ENCODE data around the gene CNN1. TPM values are rescaled to one million over a fixed set of nuclear protein-coding genes. Genes with fewer than 3 reads are reported as not detected.
"Not testable (repeated sequence)": the region's sequence is repeated elsewhere in the genome, so short reads cannot be mapped to it uniquely, and the experiment has no call there.

CNN1 gene
- total RNA-seq, 2 experiments from 2014 or later, result 0.36 TPM; not detected in 1

GRCh38 chr19:11570039-11570462 is 31.4 kb downstream of the CNN1 start:
- DNase-seq, result no peak
- Mint-ChIP-seq H3K4me1 (peaks cover 10% of the 10 kb centered on the region), H3K27ac (no peak overlapping the region), H3K9me3 (no peaks in the 10 kb centered on the region), H3K27me3 (no peaks in the 10 kb centered on the region), H3K36me3 (peaks cover 5% of the 10 kb centered on the region), H3K4me3 (no peak overlapping the region)

- peaks cover 12% of the 10 kb centered on the region for H3K4me1 Mint-ChIP-seq
- H3K27me3 Mint-ChIP-seq, H3K4me3 Mint-ChIP-seq, DNase-seq, H3K36me3 Mint-ChIP-seq, H3K9me3 Mint-ChIP-seq, H3K27ac Mint-ChIP-seq: not testable (repeated sequence)
Measured at GRCh38 chr19:11573354-11573753, 34.7 kb downstream of the CNN1 start.

- not testable (repeated sequence) for H3K36me3 Mint-ChIP-seq, H3K9me3 Mint-ChIP-seq, H3K27ac Mint-ChIP-seq, DNase-seq, H3K4me3 Mint-ChIP-seq, H3K27me3 Mint-ChIP-seq
- H3K4me1 Mint-ChIP-seq, result peaks cover 12% of the 10 kb centered on the region
Measured at GRCh38 chr19:11573763-11574162, 35.1 kb downstream of the CNN1 start.

GRCh38 chr19:11574689-11575088 is 36.0 kb downstream of the CNN1 start:
- Mint-ChIP-seq H3K4me1 (peaks cover 14% of the 10 kb centered on the region), H3K36me3 (no peaks in the 10 kb centered on the region), H3K4me3 (no peak overlapping the region), H3K27me3 (no peaks in the 10 kb centered on the region), H3K27ac (no peak overlapping the region), H3K9me3 (no peaks in the 10 kb centered on the region)
- DNase-seq, result no peak

- no peak overlapping the region for H3K4me3 Mint-ChIP-seq
- DNase-seq, result no peak
- H3K27ac Mint-ChIP-seq, result no peak overlapping the region
- no peaks in the 10 kb centered on the region for H3K36me3 Mint-ChIP-seq
- H3K9me3 Mint-ChIP-seq, result no peaks in the 10 kb centered on the region
- H3K27me3 Mint-ChIP-seq, result no peaks in the 10 kb centered on the region
- peaks cover 23% of the 10 kb centered on the region for H3K4me1 Mint-ChIP-seq
Measured at GRCh38 chr19:11576227-11576626, 37.6 kb downstream of the CNN1 start.

- no peak for DNase-seq
- Mint-ChIP-seq H3K27ac (no peak within 1 kb of the TSS), H3K27me3 (no peaks in the 10 kb centered on the region), H3K4me1 (peaks cover 32% of the 10 kb centered on the region), H3K4me3 (peak within 1 kb of the TSS; percentile 47), H3K36me3 (no peaks in the 10 kb centered on the region), H3K9me3 (no peaks in the 10 kb centered on the region)
Measured at GRCh38 chr19:11577451-11578257, 39.0 kb downstream of the CNN1 start, which contains the start of gene ACP5. Gene ACP5 (minus strand): TSS chr19:11577645. CDS start chr19:11577317, 328 bp downstream.

- Mint-ChIP-seq H3K9me3 (no peaks in the 10 kb centered on the region), H3K27me3 (no peaks in the 10 kb centered on the region), H3K4me3 (peak overlapping the region; percentile 59), H3K36me3 (no peaks in the 10 kb centered on the region), H3K4me1 (peaks cover 32% of the 10 kb centered on the region), H3K27ac (no peak overlapping the region)
- DNase-seq, result peak; percentile 34
Measured at GRCh38 chr19:11578258-11579142, 39.8 kb downstream of the CNN1 start.

- H3K36me3 Mint-ChIP-seq, result no peaks in the 10 kb centered on the region
- DNase-seq, result no peak
Measured at GRCh38 chr19:11580116-11580515, 41.5 kb downstream of the CNN1 start.

GRCh38 chr19:11581740-11582139 is 43.1 kb downstream of the CNN1 start:
- Mint-ChIP-seq H3K4me1 (peaks cover 26% of the 10 kb centered on the region), H3K36me3 (no peaks in the 10 kb centered on the region), H3K9me3 (no peaks in the 10 kb centered on the region), H3K4me3 (peak overlapping the region; percentile 72), H3K27me3 (no peaks in the 10 kb centered on the region), H3K27ac (peak overlapping the region; percentile 96)
- DNase-seq, result peak; percentile 57

More at GRCh38 chr19:11580116-11580515, 41.5 kb downstream of the CNN1 start:
- Mint-ChIP-seq H3K27me3 (no peaks in the 10 kb centered on the region), H3K27ac (no peak overlapping the region), H3K4me1 (peaks cover 26% of the 10 kb centered on the region), H3K4me3 (no peak overlapping the region), H3K9me3 (no peaks in the 10 kb centered on the region)

- Mint-ChIP-seq H3K27ac (no peak overlapping the region), H3K36me3 (no peaks in the 10 kb centered on the region)
Measured at GRCh38 chr19:11586331-11586730, 47.7 kb downstream of the CNN1 start.

GRCh38 chr19:11587302-11587974 is 48.8 kb downstream of the CNN1 start:
- Mint-ChIP-seq H3K36me3 (no peaks in the 10 kb centered on the region), H3K9me3 (no peaks in the 10 kb centered on the region), H3K27me3 (no peaks in the 10 kb centered on the region), H3K4me1 (peaks cover 10% of the 10 kb centered on the region), H3K27ac (no peak overlapping the region), H3K4me3 (no peak overlapping the region)
- peak; percentile 78 for DNase-seq

More at GRCh38 chr19:11586331-11586730, 47.7 kb downstream of the CNN1 start:
- Mint-ChIP-seq H3K9me3 (no peaks in the 10 kb centered on the region), H3K4me1 (peaks cover 17% of the 10 kb centered on the region), H3K4me3 (no peak overlapping the region), H3K27me3 (no peaks in the 10 kb centered on the region)
- DNase-seq, result no peak

GRCh38 chr19:11587975-11588631 is 49.5 kb downstream of the CNN1 start:
- DNase-seq, result no peak
- no peak overlapping the region for H3K4me3 Mint-ChIP-seq
- peaks cover 10% of the 10 kb centered on the region for H3K4me1 Mint-ChIP-seq
- H3K27me3 Mint-ChIP-seq, result no peaks in the 10 kb centered on the region
- no peaks in the 10 kb centered on the region for H3K9me3 Mint-ChIP-seq
- H3K27ac Mint-ChIP-seq, result no peak overlapping the region
- H3K36me3 Mint-ChIP-seq, result no peaks in the 10 kb centered on the region

GRCh38 chr19:11594084-11594483 is 55.4 kb downstream of the CNN1 start:
- no peak for DNase-seq
- Mint-ChIP-seq H3K4me3 (no peak overlapping the region), H3K27me3 (no peaks in the 10 kb centered on the region), H3K4me1 (peaks cover 10% of the 10 kb centered on the region), H3K27ac (no peak overlapping the region), H3K9me3 (no peaks in the 10 kb centered on the region), H3K36me3 (peaks cover 5% of the 10 kb centered on the region)

- H3K4me3 Mint-ChIP-seq, result peak overlapping the region; percentile 18
Measured at GRCh38 chr19:11596156-11596555, 57.5 kb downstream of the CNN1 start.

More at GRCh38 chr19:11596156-11596555, 57.5 kb downstream of the CNN1 start:
- Mint-ChIP-seq H3K27ac (peak overlapping the region; percentile 90), H3K9me3 (no peaks in the 10 kb centered on the region), H3K4me1 (peaks cover 15% of the 10 kb centered on the region), H3K36me3 (peaks cover 11% of the 10 kb centered on the region), H3K27me3 (no peaks in the 10 kb centered on the region)
- no peak for DNase-seq
